CD14-positive monocyte (primary cell): Measurements from ENCODE around the gene WWOX. TPM values are rescaled to one million over a fixed set of nuclear protein-coding genes. Genes with fewer than 3 reads are reported as not detected.

ENCODE experiments used
- DNase-seq, 3 donors: peaks; one replicate each; pipeline ENCODE4 v3.0.0-alpha.2; 2011 to 2022
- H2AFZ ChIP-seq: 2 replicates; pipeline ENCODE4 v1.6.0; 2012; ENCODE audit warnings: mild to moderate bottlenecking, low read depth, low read length, inconsistent platforms; ENCODE audit not compliant: insufficient read depth, poor library complexity, severe bottlenecking
- H3K27ac ChIP-seq, 2 donors: 1 replicate in 1 of 2; 2 replicates in 1 of 2; pipeline ENCODE4 v1.5.1; 2012 to 2013; ENCODE audit warnings: low read length in 2 of 2, control low read depth in 1 of 2, inconsistent platforms in 1 of 2, low read depth in 1 of 2, mild to moderate bottlenecking in 1 of 2
- H3K27me3 ChIP-seq, 2 donors: one replicate each; pipeline versions ENCODE4 v1.6.0 to v1.6.1; 2011 to 2013; ENCODE audit warnings: low read length in 2 of 2; ENCODE audit not compliant: control insufficient read depth in 2 of 2, insufficient read depth in 2 of 2
- H3K36me3 ChIP-seq, 2 donors: replicated peaks in 1 of 2; 1 replicate in 1 of 2; 2 replicates in 1 of 2; pipeline versions ENCODE4 v1.5.1 to v1.6.1; 2012 to 2013; ENCODE audit warnings: low read length in 2 of 2, control low read depth in 1 of 2, inconsistent platforms in 1 of 2, mild to moderate bottlenecking in 1 of 2; ENCODE audit not compliant: insufficient read depth in 2 of 2, control insufficient read depth in 1 of 2
- H3K4me1 ChIP-seq, 2 donors: 1 replicate in 1 of 2; 2 replicates in 1 of 2; pipeline versions ENCODE4 v1.5.1 to v1.6.1; 2012 to 2013; ENCODE audit warnings: low read length in 2 of 2, control low read depth in 1 of 2, inconsistent platforms in 1 of 2, mild to moderate bottlenecking in 1 of 2, moderate library complexity in 1 of 2; ENCODE audit not compliant: insufficient read depth in 2 of 2, control insufficient read depth in 1 of 2
- H3K4me2 ChIP-seq: replicated peaks from 2 replicates; pipeline ENCODE3; 2012; ENCODE audit warnings: low read length, moderate library complexity, mild to moderate bottlenecking; ENCODE audit not compliant: poor library complexity, severe bottlenecking; ENCODE audit errors: extremely low read depth
- H3K4me3 ChIP-seq, 3 experiments: fragments of 200-600 bp in 1 of 3; sonication (generic) in 1 of 3; replicated peaks in 1 of 3; 1 replicate in 2 of 3; 2 replicates in 1 of 3; pipeline ENCODE4 v1.5.1; 2011 to 2013; ENCODE audit warnings: low read length in 3 of 3, mild to moderate bottlenecking in 3 of 3, control low read depth in 2 of 3, low read depth in 2 of 3, inconsistent platforms in 1 of 3, moderate library complexity in 1 of 3
- H3K79me2 ChIP-seq: 2 replicates; pipeline ENCODE4 v1.6.0; 2012; ENCODE audit warnings: mild to moderate bottlenecking, control low read depth, inconsistent platforms, low read length, moderate library complexity; ENCODE audit not compliant: insufficient read depth
- H3K9ac ChIP-seq: 2 replicates; pipeline ENCODE4 v1.6.0; 2017; ENCODE audit warnings: low read length, mild to moderate bottlenecking; ENCODE audit not compliant: insufficient read depth, poor library complexity, severe bottlenecking
- H3K9me3 ChIP-seq, 2 donors: replicated peaks in 1 of 2; 1 replicate in 1 of 2; 2 replicates in 1 of 2; pipeline versions ENCODE4 v1.5.1 to v1.6.1; 2012 to 2013; ENCODE audit warnings: low read length in 2 of 2, control low read depth in 1 of 2; ENCODE audit not compliant: control insufficient read depth in 1 of 2, insufficient read depth in 1 of 2
- H4K20me1 ChIP-seq: 2 replicates; pipeline ENCODE4 v1.6.0; 2012; ENCODE audit warnings: mild to moderate bottlenecking, low read length, control low read depth, moderate library complexity; ENCODE audit not compliant: insufficient read depth
- H3K27ac Mint-ChIP-seq, 7 donors: one replicate each; pipeline ENCODE4 v1.8.0; 2020; ENCODE audit warnings: mild to moderate bottlenecking in 7 of 7, mixed read lengths in 7 of 7, moderate library complexity in 6 of 7, inconsistent platforms in 2 of 7
- H3K27me3 Mint-ChIP-seq, 3 donors: one replicate each; pipeline ENCODE4 v1.8.0; 2021 to 2022; ENCODE audit warnings: low read depth in 3 of 3, mild to moderate bottlenecking in 3 of 3, mixed read lengths in 3 of 3, moderate library complexity in 3 of 3, inconsistent platforms in 1 of 3
- H3K36me3 Mint-ChIP-seq, 2 donors: one replicate each; pipeline ENCODE4 v1.8.0; 2020; ENCODE audit warnings: mixed read lengths in 2 of 2, inconsistent platforms in 1 of 2, mild to moderate bottlenecking in 1 of 2
- H3K4me1 Mint-ChIP-seq: one replicate; pipeline ENCODE4 v1.8.0; 2020; ENCODE audit warnings: mild to moderate bottlenecking, mixed read lengths
- H3K4me3 Mint-ChIP-seq, 2 donors: one replicate each; pipeline ENCODE4 v1.8.0; 2020; ENCODE audit warnings: mild to moderate bottlenecking in 2 of 2, mixed read lengths in 2 of 2, moderate library complexity in 1 of 2
- H3K9me3 Mint-ChIP-seq, 7 donors: one replicate each; pipeline ENCODE4 v1.8.0; 2020 to 2022; ENCODE audit warnings: mixed read lengths in 7 of 7, mild to moderate bottlenecking in 6 of 7, moderate library complexity in 6 of 7, inconsistent platforms in 2 of 7
- WGBS: methylation state at CpG from one replicate; pipeline ENCODE4 v1.1.5; 2013; ENCODE audit warnings: missing lambda C conversion rate; ENCODE audit not compliant: insufficient coverage; 5-methylcytosine and 5-hydroxymethylcytosine counted together
- intact Hi-C, 2 donors: fragments of 100-400 bp; cut with micrococcal nuclease; formaldehyde crosslinking; loops; one replicate each; pipeline versions ENCODE4 v1.15.0 to v1.15.1; 2023
- polyA plus RNA-seq, 3 donors: library from polyadenylated mRNA; depleted of rRNA in 1 of 3; unstranded in 2 of 3; stranded (reverse) in 1 of 3; fragments of 300-500 nt in 2 of 3; fragments of >200 nt in 1 of 3; fragmentation: Illumina TruSeq in 2 of 3; gene quantifications; 1 replicate in 2 of 3; 2 replicates in 1 of 3; pipeline ENCODE4 v1.2.3, GENCODE V29; 2012 to 2021
- TF ChIP-seq, protein P1 (sequence below): fragments of 200-600 bp; IDR thresholded peaks from one replicate; pipeline ENCODE4 v1.8.0; 2022; ENCODE audit warnings: antibody characterized with exemption, mild to moderate bottlenecking

Gene WWOX
- polyA plus RNA-seq, 3 donors, result 4.0 to 7.0 (median 6.3) TPM

DNA sequence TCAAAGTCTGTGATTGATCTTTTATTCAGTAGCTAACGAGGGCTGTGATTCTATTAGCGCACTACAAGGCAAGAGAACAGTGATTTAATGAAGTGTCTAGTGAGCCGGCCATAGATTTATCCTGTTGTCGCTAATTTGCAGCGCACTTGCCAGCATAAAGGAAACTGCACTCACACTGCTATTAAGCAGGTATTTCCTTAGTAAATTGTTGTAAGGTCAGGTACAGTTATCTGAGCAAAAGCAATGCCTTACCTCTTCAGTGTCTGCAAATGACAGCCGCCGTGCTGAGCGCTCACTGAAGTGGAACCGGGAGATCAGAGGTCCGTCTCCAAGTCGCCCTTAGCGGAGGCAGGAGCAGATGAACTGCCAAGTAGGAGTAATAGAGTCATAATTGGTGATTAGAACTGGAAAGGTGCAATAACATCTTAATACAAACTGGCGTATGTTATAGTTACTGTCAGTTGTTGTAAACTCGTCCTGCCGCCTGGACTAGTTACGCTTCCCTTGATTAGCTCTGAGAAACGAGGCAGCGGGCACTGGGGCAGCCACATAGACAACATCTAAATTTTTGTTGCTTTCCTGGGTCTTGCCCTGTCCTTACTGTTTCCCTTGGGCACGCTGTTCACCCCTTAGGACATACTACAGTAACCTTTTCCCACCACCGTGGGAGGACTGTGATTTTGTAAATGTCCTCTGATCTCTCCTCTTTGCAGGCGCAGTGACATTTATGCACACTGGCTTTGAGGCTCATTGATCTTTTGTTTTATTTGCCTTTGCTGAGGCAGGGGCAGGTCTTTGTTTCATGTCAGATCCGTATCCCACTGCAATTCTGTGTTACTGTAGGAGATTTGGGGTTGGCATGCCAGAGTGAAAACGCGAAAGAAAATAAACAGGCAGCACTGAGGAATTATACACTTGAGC lies 363.1 kb downstream of the WWOX start:
- DNase-seq, result no peak
- Histone ChIP-seq H3K9ac (no peak overlapping the region), H3K4me2 (no peak overlapping the region), H4K20me1 (no peaks in the 10 kb centered on the region), H3K27ac (no peak overlapping the region), H3K9me3 (peaks cover 0 to 2% of the 10 kb centered on the region in 2 donors), H3K4me3 (no peak overlapping the region), H3K4me1 (no peaks in the 10 kb centered on the region), H3K36me3 (no peaks in the 10 kb centered on the region), H3K79me2 (no peaks in the 10 kb centered on the region), H3K27me3 (no peaks in the 10 kb centered on the region), H2AFZ (no peak overlapping the region)
- peaks cover 12% of the 10 kb centered on the region for H3K4me1 Mint-ChIP-seq
- no peak overlapping the region for H3K27ac Mint-ChIP-seq
- intact Hi-C loops, result no loop called here
- 89% methylated on average over 13 of the region's 24 CpGs for WGBS
- H3K9me3 Mint-ChIP-seq, result peaks cover 2 to 11% (median 7%) of the 10 kb centered on the region in 7 donors
- TF ChIP-seq, protein P1, sequence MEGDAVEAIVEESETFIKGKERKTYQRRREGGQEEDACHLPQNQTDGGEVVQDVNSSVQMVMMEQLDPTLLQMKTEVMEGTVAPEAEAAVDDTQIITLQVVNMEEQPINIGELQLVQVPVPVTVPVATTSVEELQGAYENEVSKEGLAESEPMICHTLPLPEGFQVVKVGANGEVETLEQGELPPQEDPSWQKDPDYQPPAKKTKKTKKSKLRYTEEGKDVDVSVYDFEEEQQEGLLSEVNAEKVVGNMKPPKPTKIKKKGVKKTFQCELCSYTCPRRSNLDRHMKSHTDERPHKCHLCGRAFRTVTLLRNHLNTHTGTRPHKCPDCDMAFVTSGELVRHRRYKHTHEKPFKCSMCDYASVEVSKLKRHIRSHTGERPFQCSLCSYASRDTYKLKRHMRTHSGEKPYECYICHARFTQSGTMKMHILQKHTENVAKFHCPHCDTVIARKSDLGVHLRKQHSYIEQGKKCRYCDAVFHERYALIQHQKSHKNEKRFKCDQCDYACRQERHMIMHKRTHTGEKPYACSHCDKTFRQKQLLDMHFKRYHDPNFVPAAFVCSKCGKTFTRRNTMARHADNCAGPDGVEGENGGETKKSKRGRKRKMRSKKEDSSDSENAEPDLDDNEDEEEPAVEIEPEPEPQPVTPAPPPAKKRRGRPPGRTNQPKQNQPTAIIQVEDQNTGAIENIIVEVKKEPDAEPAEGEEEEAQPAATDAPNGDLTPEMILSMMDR, result no peak
- no peaks in the 10 kb centered on the region for H3K36me3 Mint-ChIP-seq
- no peaks in the 10 kb centered on the region for H3K27me3 Mint-ChIP-seq
- no peak overlapping the region for H3K4me3 Mint-ChIP-seq

DNA sequence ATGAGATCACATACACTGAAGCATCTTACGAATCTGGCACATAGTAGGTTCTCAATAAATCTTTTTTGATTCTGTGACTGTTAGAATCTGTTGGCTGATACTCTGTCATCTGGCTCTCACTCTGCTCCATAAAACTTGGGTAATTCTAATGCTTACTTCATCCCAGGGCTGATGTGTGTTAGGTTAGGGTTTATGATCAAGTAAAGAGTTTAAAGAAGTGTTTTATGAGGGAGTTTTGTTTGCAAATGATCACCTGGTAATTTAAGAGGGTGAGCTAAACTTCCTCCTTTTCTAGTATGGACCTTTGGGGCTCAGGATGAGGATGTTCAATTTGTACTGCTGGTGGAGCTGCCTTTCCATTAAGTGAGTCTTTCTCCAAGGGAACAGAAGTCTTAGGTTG lies 364.1 kb downstream of the WWOX start:
- peaks cover 0 to 2% of the 10 kb centered on the region in 2 donors for H3K9me3 ChIP-seq
- WGBS, result 83% methylated on average over 1 of the region's 1 CpG
- Mint-ChIP-seq H3K27ac (no peak overlapping the region), H3K27me3 (no peaks in the 10 kb centered on the region), H3K4me1 (peaks cover 12% of the 10 kb centered on the region), H3K9me3 (peaks cover 2 to 11% (median 7%) of the 10 kb centered on the region in 7 donors), H3K4me3 (no peak overlapping the region), H3K36me3 (no peaks in the 10 kb centered on the region)
- no peak overlapping the region for H3K9ac ChIP-seq
- H3K27ac ChIP-seq, result no peak overlapping the region
- H2AFZ ChIP-seq, result no peak overlapping the region
- H3K27me3 ChIP-seq, result no peaks in the 10 kb centered on the region
- intact Hi-C loops, result no loop called here
- no peaks in the 10 kb centered on the region for H3K79me2 ChIP-seq
- no peaks in the 10 kb centered on the region for H3K4me1 ChIP-seq
- H3K4me3 ChIP-seq, result no peak overlapping the region
- no peak for DNase-seq
- H3K36me3 ChIP-seq, result no peaks in the 10 kb centered on the region
- TF ChIP-seq, protein P1, result no peak
- no peak overlapping the region for H3K4me2 ChIP-seq
- no peaks in the 10 kb centered on the region for H4K20me1 ChIP-seq
